Activated naive CD4-positive, alpha-beta T cell treated with anti-CD3 and anti-CD28 coated beads, Interleukin-2, amount 50 U/mL, for 72 hours (primary cell): ENCODE results near the gene ADAMTS17. TPM values are rescaled to one million over a fixed set of nuclear protein-coding genes. Genes with fewer than 3 reads are reported as not detected.

Experiments used
- ATAC-seq, 2 donors: fragments of 150-1000 bp; cut with Tn5 transposase; 2 replicates each; pipeline ENCODE4 v1.10.0; 2021; ENCODE audit warnings: mild to moderate bottlenecking in 2 of 2, moderate library complexity in 2 of 2
- DNase-seq, 2 donors: peaks; one replicate each; pipeline ENCODE4 v3.0.0; 2021 to 2022; ENCODE audit warnings: low spot score in 2 of 2
- H3K27ac Mint-ChIP-seq, 2 donors: one replicate each; pipeline ENCODE4 v1.8.0; 2022; ENCODE audit warnings: mild to moderate bottlenecking in 2 of 2, mixed read lengths in 2 of 2
- H3K36me3 Mint-ChIP-seq, 2 donors: one replicate each; pipeline ENCODE4 v1.8.0; 2022; ENCODE audit warnings: mixed read lengths in 2 of 2
- H3K9me3 Mint-ChIP-seq, 2 donors: one replicate each; pipeline ENCODE4 v1.8.0; 2022; ENCODE audit warnings: mixed read lengths in 2 of 2
- total RNA-seq, 2 donors: library from RNA; stranded (reverse); gene quantifications; one replicate each; pipeline ENCODE4 v1.2.3, GENCODE V29; 2022

Gene ADAMTS17
- total RNA-seq, 2 donors from 2014 or later, result 0.19 to 1.5 TPM

DNA sequence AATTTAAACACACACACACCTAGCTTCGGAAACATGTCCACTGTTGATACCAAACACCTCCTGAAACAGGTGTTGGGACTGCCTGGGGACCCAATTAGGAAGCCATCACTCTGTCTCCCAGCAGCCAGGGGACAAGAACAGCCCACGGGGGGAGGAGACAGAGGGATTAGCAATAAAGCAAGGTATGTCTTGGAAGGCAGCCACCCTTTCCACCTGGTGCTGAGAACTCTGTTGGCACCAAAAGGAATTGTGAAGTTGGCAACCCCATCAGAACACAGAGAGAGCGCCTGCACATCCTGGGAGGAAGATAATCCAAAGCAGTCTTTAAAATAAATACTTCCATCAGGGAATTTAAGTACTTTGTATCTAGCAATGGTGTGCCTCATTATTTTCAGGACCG is 111.0 kb downstream of the ADAMTS17 start:
- H3K27ac Mint-ChIP-seq, result no peak overlapping the region
- ATAC-seq, result no peak

DNA sequence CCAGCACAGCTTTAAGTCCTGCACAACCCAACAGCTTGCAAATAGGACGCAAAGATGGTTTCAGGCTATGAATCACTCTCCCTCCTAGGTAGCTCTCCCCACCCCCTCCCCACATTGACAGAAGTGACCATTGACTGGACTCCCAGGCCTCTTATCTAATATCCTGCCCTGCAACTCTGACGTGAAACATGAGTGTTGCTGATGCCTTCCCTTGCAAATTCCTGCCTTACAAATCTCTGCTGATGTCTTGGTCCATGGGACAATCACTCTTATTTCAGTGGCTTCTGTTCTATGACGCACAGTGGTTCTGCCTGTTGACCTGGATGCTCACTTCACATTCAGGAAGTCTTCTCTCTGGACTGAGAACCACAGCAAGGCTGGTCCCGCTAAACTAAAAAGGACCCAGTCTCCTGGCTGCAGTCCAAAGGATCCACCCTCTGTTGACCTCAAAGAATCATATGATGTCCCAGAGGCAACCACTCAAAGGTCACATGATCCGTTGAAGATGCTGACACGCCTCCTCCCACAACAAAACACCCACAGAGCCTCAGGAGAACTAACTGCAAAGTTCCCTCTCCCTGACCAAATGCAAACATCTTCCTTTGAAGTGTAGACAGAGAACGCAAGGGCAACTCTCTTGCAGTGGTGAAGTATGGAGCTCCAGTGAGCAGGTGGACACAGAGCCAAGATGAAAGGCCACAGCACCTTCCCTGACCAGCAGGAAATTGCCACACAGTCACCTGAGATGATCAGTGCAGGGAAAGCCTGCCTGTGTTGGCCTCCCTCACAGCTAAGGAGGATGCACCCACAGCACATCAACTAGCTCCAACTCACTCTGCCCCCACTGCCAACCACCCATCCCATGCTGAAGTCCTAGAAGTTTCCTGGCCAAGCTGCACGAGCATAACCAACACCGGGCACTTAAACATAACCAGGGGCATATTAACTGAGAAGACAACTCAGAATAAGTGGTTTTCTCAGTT is 112.3 kb downstream of the ADAMTS17 start:
- DNase-seq (no peak), ATAC-seq (no peak)
- H3K27ac Mint-ChIP-seq, result no peak overlapping the region
- no peaks in the 10 kb centered on the region for H3K36me3 Mint-ChIP-seq
- H3K9me3 Mint-ChIP-seq, result peaks cover 0 to 4% of the 10 kb centered on the region in 2 donors

More for the DNA sequence above, 111.0 kb downstream of the ADAMTS17 start:
- H3K36me3 Mint-ChIP-seq, result no peaks in the 10 kb centered on the region
- DNase-seq, result no peak
- H3K9me3 Mint-ChIP-seq, result peaks cover 0 to 4% of the 10 kb centered on the region in 2 donors

DNA sequence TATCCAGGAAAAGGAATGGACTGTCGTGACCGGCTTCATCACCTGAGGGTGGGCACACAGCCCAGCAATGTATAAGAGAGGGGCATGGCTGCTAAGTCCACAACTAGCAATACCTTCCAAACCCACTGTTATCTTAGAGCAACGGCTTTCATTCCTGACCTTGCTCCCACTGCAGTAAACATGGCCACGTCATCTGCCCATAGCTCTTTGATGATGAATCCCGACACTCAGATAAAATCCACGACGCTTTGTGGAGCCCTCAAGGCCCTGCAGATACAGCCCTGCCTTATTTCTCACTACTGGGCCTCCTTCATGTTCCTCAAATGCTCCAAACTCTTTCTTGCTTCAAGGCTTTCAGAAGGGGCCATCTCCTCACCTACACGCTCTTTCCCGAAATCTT is 114.0 kb downstream of the ADAMTS17 start:
- no peak overlapping the region for H3K27ac Mint-ChIP-seq
- no peak for DNase-seq
- no peaks in the 10 kb centered on the region for H3K36me3 Mint-ChIP-seq
- ATAC-seq, result no peak
- H3K9me3 Mint-ChIP-seq, result peaks cover 0 to 4% of the 10 kb centered on the region in 2 donors

DNA sequence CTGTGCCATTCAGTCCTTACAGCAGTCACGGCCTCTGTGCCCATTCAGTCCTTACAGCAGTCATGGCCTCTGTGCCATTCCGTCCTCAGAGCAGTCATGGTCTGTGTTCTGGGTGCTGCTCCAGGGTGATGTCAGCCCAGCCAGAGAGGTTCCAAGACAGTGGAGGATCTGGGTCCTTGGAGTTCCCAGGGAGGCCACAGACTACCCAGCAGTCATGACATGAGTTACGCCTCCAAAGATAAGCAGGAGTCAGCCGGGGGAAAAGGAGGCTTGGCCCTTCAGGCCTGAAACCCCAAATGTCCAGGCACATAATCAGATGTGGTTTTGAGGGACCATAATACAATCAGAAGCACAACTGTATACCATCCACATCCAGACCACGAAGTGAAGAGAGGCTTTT is 115.7 kb downstream of the ADAMTS17 start:
- DNase-seq (no peak), ATAC-seq (no peak)
- Mint-ChIP-seq H3K27ac (no peak overlapping the region), H3K36me3 (no peaks in the 10 kb centered on the region), H3K9me3 (peaks cover 0 to 4% of the 10 kb centered on the region in 2 donors)

DNA sequence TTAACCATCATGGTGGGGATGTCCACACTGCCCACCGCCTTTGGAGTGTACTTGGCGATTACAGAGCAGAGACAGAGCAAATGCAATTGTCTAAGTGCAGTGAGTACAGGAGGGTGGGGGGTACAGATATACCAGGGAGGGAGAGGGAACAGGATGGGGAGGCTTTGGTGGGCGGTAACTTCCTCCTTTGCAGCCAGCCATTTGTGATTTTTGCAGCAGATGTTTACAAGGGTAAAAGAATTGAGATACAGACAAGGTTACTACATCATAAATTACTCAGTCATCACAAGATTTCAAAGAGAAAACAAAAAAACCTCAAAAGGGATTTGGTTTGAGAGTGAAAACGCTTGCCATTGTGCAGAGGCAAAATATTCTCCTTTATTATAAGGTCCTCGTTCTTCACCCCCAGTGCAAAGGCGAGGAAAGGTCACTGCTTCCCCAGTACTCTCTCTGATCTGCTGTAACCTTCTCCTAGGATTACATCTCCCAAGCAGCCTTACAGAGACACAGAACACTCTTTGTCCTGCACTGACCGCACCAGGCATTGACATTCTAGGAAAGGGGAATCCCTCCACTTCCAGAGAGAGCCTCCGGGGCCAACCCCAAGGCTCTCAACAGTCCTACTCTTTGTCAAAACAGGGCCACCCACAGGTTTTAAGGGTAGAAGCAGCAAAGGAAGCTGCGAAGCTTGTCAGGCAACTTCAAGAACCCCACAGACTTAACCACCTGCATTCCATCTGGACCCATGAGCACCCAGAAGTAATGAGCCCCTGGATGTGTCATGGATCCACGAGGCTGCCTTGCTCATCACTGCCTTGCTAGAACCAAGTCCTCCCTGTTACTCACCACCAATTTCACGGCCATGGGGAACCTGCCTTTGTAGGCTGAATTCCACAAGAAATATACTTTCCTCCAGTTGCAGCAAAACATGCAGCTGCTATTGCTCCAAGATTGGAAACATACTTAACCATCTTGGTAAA is 117.3 kb downstream of the ADAMTS17 start:
- Mint-ChIP-seq H3K27ac (peak overlapping the region in 1 of 2 donors; percentile 39), H3K36me3 (no peaks in the 10 kb centered on the region), H3K9me3 (peaks cover 0 to 4% of the 10 kb centered on the region in 2 donors)
- ATAC-seq (no peak), DNase-seq (no peak)

DNA sequence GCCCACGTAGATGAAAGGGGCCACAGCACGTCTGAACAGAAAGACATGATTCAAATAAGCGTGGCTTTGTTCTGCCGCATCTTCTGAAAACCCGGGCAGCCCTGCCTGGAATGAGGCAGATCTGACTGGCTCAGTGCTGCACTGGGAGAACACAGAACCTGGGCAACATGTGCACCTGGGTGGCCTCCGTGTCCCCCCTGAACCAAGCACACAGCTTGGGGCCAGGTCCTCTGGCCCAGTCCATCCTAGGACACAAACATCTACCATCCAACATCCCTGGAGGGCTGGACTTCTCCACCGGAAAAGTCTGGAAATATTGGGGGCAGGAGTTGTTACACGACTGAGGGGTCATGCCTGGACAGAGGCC is 119.4 kb downstream of the ADAMTS17 start:
- Mint-ChIP-seq H3K27ac (no peak overlapping the region), H3K36me3 (no peaks in the 10 kb centered on the region), H3K9me3 (no peaks in the 10 kb centered on the region)
- DNase-seq (no peak), ATAC-seq (no peak)

DNA sequence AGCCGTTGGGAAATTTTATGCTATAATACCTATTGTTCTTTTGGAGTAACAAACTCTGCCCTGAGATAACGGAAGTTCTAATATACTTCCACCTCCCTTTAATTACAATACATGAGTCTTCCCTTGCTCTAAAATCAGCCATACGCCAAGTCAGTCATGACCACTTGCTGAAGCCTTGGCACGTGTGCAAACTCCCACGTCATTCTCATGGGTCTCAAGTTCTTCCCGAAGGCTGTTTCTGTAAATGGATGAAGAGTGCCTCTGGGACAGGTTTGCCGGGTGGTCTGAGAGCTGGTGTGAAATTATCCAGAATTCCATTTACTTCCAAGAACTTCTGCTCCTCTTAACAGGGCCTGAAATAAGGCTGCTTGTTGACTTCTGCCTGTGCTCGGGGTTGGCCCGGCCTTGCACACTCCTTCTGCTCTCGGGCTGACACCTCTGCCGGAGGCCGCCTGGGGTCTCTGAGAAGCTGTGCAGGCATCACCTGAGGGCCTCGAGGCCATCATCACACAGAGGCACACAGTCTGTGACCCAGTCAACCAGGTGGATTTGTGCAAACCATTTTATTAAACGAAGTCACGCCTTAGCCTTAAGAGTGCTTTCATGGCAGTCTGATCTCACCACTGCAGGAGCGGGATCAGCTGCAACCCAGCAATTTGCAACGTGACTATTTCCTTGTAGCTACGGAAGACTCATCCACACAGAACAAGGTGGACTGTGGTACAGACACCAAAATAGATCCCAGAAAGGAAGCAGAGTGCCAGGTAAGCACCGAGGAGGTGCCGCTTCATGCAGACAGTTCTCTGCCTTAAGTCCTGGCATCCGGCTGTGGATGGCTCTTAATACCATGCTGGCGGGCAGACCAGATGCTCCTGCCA is 120.1 kb downstream of the ADAMTS17 start:
- Mint-ChIP-seq H3K9me3 (no peaks in the 10 kb centered on the region), H3K27ac (no peak overlapping the region), H3K36me3 (no peaks in the 10 kb centered on the region)
- no peak for DNase-seq
- ATAC-seq, result no peak

DNA sequence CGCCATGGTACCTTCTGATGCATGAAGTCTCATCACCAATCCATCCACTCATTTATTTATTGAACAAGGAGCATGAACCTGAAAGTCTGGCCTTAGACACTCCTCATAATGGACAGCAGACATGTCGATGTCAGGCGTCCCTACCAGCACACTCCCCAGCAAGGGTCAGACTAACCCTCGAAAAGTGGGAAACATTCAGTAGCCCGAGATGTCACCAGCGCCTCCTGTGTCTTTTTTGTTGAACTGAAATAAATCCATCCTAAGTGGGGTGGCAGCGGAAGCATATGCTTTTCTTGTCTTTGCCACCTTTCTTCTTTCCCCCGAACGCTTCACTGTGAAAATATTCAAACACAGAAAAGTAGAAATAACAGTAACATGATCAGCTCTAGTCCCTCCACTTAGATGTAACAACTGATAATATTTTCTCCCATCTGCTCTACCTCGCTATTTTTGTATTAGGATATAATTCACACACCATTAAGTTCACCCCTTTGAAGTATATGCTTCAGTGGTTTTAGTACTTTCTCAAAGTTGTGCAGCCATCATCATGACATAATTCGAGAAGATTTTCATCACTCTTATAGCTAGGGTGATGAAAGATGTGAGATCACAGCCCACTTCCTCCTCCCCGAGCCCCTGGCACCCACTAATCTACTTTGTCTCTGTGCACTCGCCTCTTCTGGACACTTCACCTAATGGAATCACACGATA is 121.6 kb downstream of the ADAMTS17 start:
- Mint-ChIP-seq H3K9me3 (no peaks in the 10 kb centered on the region), H3K36me3 (no peaks in the 10 kb centered on the region), H3K27ac (no peak overlapping the region)
- no peak for ATAC-seq
- no peak for DNase-seq

DNA sequence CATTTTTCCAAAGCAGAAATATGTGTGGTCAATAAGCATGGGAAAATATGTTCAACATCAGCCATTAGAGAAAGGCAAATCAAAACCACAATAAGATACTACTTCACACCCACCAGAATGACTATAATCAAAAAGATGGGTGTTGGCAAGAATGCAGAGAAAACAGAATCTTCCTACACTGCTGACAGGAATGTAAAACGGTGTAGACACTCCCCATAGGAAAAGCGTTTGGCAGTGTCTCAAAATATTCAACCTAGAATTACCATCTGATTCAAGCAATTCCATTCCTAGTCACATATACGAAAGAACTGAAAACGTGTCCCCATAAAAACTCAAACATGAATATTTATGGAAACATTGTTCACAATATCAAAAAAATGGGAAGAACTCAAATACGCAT is 123.3 kb downstream of the ADAMTS17 start:
- Mint-ChIP-seq H3K27ac (no peak overlapping the region), H3K9me3 (no peaks in the 10 kb centered on the region), H3K36me3 (no peaks in the 10 kb centered on the region)
- ATAC-seq (no peak), DNase-seq (no peak)

DNA sequence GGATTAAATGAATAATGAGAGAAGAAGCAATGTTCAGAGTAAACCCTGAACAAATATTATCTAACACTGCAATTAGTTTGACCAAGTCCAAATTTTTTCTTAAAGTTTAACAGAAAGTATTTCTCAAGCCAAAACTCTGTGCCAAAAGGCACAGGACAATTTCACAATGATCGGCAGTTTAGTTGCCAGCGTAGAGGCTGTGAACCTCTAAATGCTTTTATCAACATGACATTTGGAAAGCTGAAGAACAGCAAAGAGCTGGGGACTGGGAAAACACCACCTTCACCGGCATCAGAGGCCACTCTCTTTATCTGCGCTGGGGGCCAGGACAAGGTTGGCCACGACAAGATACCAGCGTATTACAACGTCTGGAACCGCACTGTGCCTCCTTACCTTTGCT is 125.6 kb downstream of the ADAMTS17 start:
- Mint-ChIP-seq H3K36me3 (no peaks in the 10 kb centered on the region), H3K9me3 (no peaks in the 10 kb centered on the region), H3K27ac (no peak overlapping the region)
- no peak for DNase-seq
- no peak for ATAC-seq

DNA sequence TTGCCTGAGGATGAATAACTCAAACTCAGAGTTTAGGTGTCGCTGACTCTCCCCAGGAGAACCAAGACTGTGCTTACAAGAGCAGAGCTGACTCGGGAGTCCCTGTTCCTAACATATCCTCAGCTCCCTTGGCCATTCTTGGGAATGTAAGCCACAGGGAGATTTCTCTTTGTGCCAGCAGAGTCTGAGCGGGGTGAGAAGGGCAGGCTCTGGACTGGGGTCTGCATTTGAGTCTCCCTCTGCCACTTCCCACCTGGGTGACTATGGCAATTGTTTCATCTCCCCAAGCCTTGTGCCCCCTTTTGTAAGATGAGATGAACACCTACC is 126.0 kb downstream of the ADAMTS17 start:
- DNase-seq (no peak), ATAC-seq (no peak)
- no peaks in the 10 kb centered on the region for H3K36me3 Mint-ChIP-seq
- no peaks in the 10 kb centered on the region for H3K9me3 Mint-ChIP-seq
- H3K27ac Mint-ChIP-seq, result no peak overlapping the region

DNA sequence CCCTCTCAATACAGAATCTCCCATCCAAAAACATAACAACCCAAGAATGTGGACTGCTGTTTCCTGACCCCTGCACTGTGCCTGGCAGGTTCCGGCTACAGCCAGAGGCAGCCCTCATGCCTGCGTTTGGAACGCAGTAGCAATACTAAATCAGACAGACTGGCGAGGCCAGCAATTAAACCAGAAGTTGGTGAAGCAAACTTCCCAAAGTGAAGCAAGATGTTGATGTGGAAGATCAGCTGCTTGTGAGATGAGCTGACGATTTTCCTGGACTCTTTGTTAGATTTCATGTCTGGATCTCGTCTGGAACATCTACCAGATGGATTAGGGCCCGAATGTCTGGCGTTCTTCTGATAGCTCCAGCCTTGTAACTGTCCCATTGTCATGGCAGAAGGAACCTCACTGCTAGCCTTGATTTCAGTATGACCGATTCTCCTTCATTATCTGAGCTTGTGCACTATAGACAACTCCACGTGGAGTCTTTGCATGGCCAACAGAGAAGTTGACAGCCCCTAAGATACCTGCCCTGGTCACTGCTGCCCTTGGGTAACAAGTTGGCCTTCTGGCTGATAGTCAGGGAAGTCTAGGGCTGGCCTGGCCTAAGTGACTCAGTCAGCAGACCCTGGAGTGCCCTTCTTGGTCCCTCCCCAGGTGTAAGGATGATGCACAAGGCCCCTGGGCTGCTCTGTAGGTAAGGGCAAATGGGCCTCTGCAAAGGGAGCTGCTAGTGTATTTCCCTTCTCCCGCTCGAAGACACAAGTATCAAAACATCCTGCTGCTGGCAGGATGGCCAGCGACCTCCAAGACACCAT is 126.5 kb downstream of the ADAMTS17 start:
- DNase-seq, result no peak
- Mint-ChIP-seq H3K27ac (no peak overlapping the region), H3K9me3 (no peaks in the 10 kb centered on the region), H3K36me3 (no peaks in the 10 kb centered on the region)
- no peak for ATAC-seq

DNA sequence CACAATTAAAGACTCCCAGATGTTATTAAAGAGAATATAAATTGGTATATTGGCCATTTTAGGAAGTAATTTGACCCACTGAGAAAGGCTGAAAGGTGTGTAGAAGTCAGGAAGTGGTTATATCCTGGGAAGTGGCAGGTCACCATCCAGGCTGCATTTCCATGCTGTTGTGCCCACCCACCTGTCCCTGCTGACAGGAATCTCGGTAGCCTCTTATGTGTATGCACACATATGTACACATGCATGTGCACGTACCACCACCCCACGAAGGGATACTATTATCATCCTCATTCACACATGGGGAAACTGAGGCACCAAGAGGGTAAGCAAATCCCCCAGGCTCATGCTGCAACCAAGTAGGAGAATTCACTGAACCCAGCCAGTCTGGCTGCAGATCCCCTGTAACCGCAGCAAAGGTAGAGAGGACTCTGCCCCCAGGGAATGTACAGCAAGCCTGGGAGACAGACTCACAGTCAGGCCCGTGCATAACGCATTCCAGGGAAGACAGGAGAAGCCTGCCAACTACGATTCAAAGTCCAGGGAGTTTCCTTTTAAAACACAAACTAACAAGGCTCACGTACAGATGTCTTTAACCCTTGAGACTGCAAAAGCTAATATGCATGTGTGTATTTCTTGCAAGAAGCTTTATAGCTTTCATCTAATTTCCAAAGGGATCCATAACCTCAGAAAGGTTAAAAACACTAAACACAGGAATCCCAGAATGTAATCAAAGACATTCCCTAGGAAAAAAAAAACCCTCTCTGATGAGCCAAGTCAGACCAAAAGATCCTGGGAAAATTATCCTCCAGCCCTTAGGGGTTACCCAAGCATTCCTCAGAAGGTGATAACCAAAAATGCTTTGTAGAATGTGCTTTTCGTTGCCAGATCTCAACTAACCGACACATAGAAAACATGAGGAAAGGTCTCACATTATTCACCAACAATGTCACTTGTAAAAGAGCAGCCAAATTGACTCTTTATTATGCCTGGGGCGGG is 129.6 kb downstream of the ADAMTS17 start:
- H3K27ac Mint-ChIP-seq, result no peak overlapping the region
- DNase-seq (no peak), ATAC-seq (no peak)
- H3K9me3 Mint-ChIP-seq, result no peaks in the 10 kb centered on the region
- no peaks in the 10 kb centered on the region for H3K36me3 Mint-ChIP-seq

DNA sequence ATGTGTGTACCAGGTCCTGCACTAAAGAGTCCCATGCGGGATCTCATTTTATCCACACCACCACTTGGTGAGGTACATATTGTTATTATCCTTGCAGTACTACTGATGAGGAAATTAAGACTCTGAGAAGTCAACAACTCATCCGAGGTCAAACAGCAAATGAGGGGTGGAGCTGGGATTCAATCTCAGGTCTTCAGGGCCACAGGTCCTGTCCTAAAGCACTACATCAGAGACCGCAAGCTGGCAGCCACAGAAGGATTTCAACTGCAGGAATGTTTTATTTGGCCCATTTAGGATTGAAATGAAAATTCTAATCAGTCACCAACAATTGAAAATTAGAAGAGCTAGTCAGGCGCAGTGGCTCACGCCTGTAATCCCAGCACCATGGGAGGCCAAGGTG is 131.4 kb downstream of the ADAMTS17 start:
- no peak for ATAC-seq
- no peak for DNase-seq
- peaks cover 0 to 5% of the 10 kb centered on the region in 2 donors for H3K36me3 Mint-ChIP-seq
- H3K9me3 Mint-ChIP-seq, result no peaks in the 10 kb centered on the region
- no peak overlapping the region for H3K27ac Mint-ChIP-seq
